ENCODE measurements around the gene CWC22.

- no peak for TF ChIP-seq EZH2 (IDR thresholded peaks at IDR 0.05; ENCODE audit: borderline replicate concordance)
- no peak for TF ChIP-seq EZH2phosphoT487 (IDR thresholded peaks at IDR 0.05; ENCODE audit: low read depth, severe bottlenecking, unreplicated experiment)
These were observed 2.4 kb downstream of the CWC22 start for GRCh38 chr2:180004731-180005130.
